Measurements from ENCODE around the gene SLC25A6. TPM values are rescaled to one million over a fixed set of nuclear protein-coding genes. Genes with fewer than 3 reads are reported as not detected.

Gene SLC25A6
- total RNA-seq, 2 donors from 2014 or later, result 252 to 358 TPM

DNA sequence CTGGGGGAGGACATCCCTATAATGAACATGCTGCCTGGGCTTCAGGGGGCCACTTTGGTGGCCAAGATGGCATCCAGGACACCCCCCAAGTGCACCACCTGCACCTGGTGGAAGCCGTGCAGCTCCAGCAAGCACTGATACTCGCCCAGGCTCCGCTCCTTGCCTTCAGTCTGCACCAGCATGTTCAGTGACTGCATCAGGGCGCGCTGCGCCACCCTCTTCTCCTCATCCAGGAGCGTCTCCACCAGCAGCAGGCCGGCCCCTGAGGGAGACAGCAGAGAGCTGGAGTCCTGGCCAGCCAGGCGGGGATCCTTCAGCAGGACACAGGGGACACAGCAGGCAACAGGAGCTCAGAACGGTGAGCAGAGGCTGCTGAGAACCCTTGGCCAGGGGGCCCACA lies 11.3 kb upstream of the SLC25A6 start:
- no peak for DNase-seq (ENCODE audit: low spot score)
- Histone ChIP-seq H3K27me3 (replicated peaks; ENCODE audit: insufficient read depth) (no peaks in the 10 kb centered on the region), H3K4me3 (no peak overlapping the region), H3K9me3 (no peaks in the 10 kb centered on the region), H3K36me3 (peaks cover 3 to 6% of the 10 kb centered on the region in 2 donors), H3K27ac (no peak overlapping the region), H3K4me1 (replicated peaks) (no peaks in the 10 kb centered on the region)
- 99% methylated on average over 10 of the region's 10 CpGs for WGBS
- no peak for TF ChIP-seq POLR2AphosphoS5 (IDR thresholded peaks at IDR 0.05)
- TF ChIP-seq POLR2A (IDR thresholded peaks at IDR 0.05), result no peak
- TF ChIP-seq, protein P1, sequence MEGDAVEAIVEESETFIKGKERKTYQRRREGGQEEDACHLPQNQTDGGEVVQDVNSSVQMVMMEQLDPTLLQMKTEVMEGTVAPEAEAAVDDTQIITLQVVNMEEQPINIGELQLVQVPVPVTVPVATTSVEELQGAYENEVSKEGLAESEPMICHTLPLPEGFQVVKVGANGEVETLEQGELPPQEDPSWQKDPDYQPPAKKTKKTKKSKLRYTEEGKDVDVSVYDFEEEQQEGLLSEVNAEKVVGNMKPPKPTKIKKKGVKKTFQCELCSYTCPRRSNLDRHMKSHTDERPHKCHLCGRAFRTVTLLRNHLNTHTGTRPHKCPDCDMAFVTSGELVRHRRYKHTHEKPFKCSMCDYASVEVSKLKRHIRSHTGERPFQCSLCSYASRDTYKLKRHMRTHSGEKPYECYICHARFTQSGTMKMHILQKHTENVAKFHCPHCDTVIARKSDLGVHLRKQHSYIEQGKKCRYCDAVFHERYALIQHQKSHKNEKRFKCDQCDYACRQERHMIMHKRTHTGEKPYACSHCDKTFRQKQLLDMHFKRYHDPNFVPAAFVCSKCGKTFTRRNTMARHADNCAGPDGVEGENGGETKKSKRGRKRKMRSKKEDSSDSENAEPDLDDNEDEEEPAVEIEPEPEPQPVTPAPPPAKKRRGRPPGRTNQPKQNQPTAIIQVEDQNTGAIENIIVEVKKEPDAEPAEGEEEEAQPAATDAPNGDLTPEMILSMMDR (IDR thresholded peaks at IDR 0.05), result no peak
- intact Hi-C loops (cut with DNase I), result no loop called here

DNA sequence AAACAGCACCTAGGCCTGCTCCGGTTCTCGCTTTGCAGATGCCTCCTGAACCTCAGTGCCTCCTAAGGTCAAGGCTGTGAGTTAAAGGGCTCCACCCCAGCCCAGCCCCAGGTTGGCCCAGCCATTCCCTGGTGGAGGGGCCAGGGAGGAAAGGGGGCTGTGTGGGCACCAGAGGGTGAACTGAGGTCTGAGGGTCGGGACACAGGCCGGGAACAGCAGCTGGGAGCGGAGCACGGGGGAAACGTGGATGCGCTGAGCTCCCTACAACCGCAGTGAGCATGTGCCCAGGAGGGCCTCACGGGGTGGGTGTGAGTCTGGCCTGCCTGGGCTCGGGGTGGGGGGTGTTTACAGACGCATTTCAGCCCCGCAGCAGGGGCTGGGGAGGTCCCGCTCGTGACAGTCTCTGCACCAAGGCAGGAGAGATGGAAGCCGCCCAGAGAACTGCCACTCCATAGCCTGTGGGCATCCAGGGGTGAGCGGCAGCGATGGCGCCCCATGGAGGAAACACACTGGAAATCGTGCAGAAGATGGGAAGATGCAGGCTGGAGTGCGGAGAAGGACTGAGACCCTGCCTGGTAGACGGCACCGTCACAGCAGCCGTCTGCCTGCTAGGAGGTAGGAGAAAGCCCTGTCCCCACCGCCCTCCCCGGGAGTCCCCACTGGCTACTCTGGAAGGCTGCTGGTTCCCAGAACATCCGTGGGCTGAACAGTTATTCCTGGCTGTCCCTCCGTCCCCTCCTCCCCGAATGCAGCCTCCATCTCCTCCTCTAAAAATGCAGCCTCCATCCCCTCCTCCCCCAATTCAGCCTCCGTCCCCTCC lies 9.9 kb upstream of the SLC25A6 start:
- TF ChIP-seq POLR2AphosphoS5 (IDR thresholded peaks at IDR 0.05) (no peak), POLR2A (IDR thresholded peaks at IDR 0.05) (no peak)
- TF ChIP-seq, protein P1 (IDR thresholded peaks at IDR 0.05), result no peak
- intact Hi-C loops (cut with DNase I), result no loop called here
- 91% methylated on average over 30 of the region's 30 CpGs for WGBS
- DNase-seq (ENCODE audit: low spot score), result no peak
- H3K27ac ChIP-seq, result no peak overlapping the region
- no peak overlapping the region for H3K4me3 ChIP-seq
- H3K4me1 ChIP-seq (replicated peaks), result no peaks in the 10 kb centered on the region
- no peaks in the 10 kb centered on the region for H3K27me3 ChIP-seq (replicated peaks; ENCODE audit: insufficient read depth)
- H3K9me3 ChIP-seq, result no peaks in the 10 kb centered on the region
- H3K36me3 ChIP-seq, result peaks cover 0 to 6% of the 10 kb centered on the region in 2 donors

DNA sequence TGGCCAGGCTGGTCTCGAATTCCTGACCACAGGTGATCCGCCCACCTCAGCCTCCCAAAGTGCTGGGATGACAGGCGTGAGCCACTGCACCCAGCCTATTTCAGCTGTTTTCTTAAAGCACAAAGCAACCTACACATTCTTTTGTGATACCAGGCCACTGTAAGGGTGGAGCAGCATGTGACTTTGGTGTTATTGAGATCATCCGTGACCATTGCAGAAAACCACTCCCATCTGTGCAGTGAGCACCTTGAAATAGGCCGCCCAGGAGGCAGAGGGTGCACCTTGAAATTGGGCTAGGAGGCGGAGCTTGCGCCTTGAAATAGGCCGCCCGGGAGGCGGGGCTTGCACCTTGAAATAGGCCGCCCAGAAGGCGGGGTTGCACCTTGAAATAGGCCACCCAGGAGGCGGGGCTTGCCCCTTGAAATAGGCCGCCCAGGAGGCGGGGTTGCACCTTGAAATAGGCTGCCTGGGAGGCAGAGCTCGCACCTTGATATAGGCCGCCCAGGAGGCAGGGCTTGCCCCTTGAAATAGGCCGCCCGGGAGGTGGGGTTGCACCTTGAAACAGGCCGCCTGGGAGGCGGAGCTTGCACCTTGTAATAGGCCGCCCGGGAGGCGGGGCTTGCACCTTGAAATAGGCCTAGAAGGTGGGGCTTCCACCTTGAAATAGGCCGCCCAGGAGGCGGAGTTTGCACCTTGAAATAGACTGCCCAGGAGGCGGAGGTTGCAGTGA lies 9.0 kb upstream of the SLC25A6 start:
- Histone ChIP-seq H3K27ac (no peak overlapping the region), H3K36me3 (peaks cover 0 to 6% of the 10 kb centered on the region in 2 donors), H3K9me3 (no peaks in the 10 kb centered on the region), H3K27me3 (replicated peaks; ENCODE audit: insufficient read depth) (no peaks in the 10 kb centered on the region), H3K4me3 (no peak overlapping the region), H3K4me1 (replicated peaks) (no peaks in the 10 kb centered on the region)
- WGBS, result 83% methylated on average over 27 of the region's 27 CpGs
- intact Hi-C loops (cut with DNase I), result no loop called here
- TF ChIP-seq POLR2A (IDR thresholded peaks at IDR 0.05) (no peak), POLR2AphosphoS5 (IDR thresholded peaks at IDR 0.05) (no peak)
- TF ChIP-seq, protein P1 (IDR thresholded peaks at IDR 0.05), result no peak
- DNase-seq (ENCODE audit: low spot score), result no peak

- Histone ChIP-seq H3K4me3 (no peak overlapping the region), H3K9me3 (no peaks in the 10 kb centered on the region), H3K27ac (no peak overlapping the region), H3K4me1 (replicated peaks) (no peaks in the 10 kb centered on the region), H3K36me3 (peaks cover 0 to 6% of the 10 kb centered on the region in 2 donors), H3K27me3 (replicated peaks; ENCODE audit: insufficient read depth) (no peaks in the 10 kb centered on the region)
- no peak for TF ChIP-seq POLR2AphosphoS5 (IDR thresholded peaks at IDR 0.05)
- TF ChIP-seq, protein P1 (IDR thresholded peaks at IDR 0.05), result no peak
- TF ChIP-seq POLR2A (IDR thresholded peaks at IDR 0.05), result no peak
- WGBS, result 96% methylated on average over 12 of the region's 12 CpGs
- no peak for DNase-seq (ENCODE audit: low spot score)
- intact Hi-C loops (cut with DNase I), result no loop called here
These were observed 8.1 kb upstream of the SLC25A6 start for GRCh38 chrX:1400049-1400448.

Measured in prostate gland (tissue), 2 donors.